DND-41 (cell line): Measurements from ENCODE around the gene SPI1.

Source experiments
- ATAC-seq: fragments of 200-7000 bp; cut with Tn5 transposase; 3 replicates; pipeline ENCODE4 v1.9.1; 2021; ENCODE audit warnings: low read depth; ENCODE audit not compliant: insufficient read depth
- DNase-seq: peaks from one replicate; pipeline ENCODE4 v3.0.0-alpha.2; 2020
- H2AFZ ChIP-seq: 2 replicates; pipeline ENCODE4 v1.6.0; 2012; ENCODE audit warnings: low read depth, low read length
- H3K27ac ChIP-seq: 2 replicates; pipeline ENCODE4 v1.5.1; 2012; ENCODE audit warnings: low read length, inconsistent platforms
- H3K27me3 ChIP-seq: fragments of 200-600 bp; sonication (generic); 2 replicates; pipeline ENCODE4 v1.6.0; 2012; ENCODE audit warnings: low read length, mild to moderate bottlenecking, inconsistent platforms; ENCODE audit not compliant: insufficient read depth, poor library complexity
- H3K36me3 ChIP-seq: 2 replicates; pipeline ENCODE4 v1.5.1; 2012; ENCODE audit warnings: low read length, inconsistent platforms; ENCODE audit not compliant: insufficient read depth
- H3K4me1 ChIP-seq: 2 replicates; pipeline ENCODE4 v1.5.1; 2012; ENCODE audit warnings: mild to moderate bottlenecking, low read length; ENCODE audit not compliant: insufficient read depth
- H3K4me2 ChIP-seq: 2 replicates; pipeline ENCODE4 v1.6.0; 2012; ENCODE audit warnings: mild to moderate bottlenecking, moderate library complexity, low read length, inconsistent platforms; ENCODE audit not compliant: insufficient read depth
- H3K4me3 ChIP-seq, 2 experiments: fragments of 200-600 bp in 1 of 2; shearing (Covaris generic) in 1 of 2; 2 replicates each; pipeline ENCODE4 v1.5.1; 2012 to 2016; ENCODE audit warnings: inconsistent platforms in 2 of 2, low read length in 2 of 2, mild to moderate bottlenecking in 2 of 2, low read depth in 1 of 2, moderate library complexity in 1 of 2
- H3K79me2 ChIP-seq: 2 replicates; pipeline ENCODE4 v1.6.0; 2012; ENCODE audit warnings: low read length, inconsistent platforms; ENCODE audit not compliant: insufficient read depth
- H3K9ac ChIP-seq: 2 replicates; pipeline ENCODE4 v1.6.0; 2012; ENCODE audit warnings: low read depth, mild to moderate bottlenecking, inconsistent platforms, low read length, moderate library complexity
- H3K9me3 ChIP-seq: 2 replicates; pipeline ENCODE4 v1.5.1; 2012; ENCODE audit warnings: low read length, moderate library complexity, mild to moderate bottlenecking, inconsistent platforms; ENCODE audit not compliant: insufficient read depth, severe bottlenecking
- H4K20me1 ChIP-seq: 2 replicates; pipeline ENCODE4 v1.6.0; 2012; ENCODE audit warnings: low read length; ENCODE audit not compliant: insufficient read depth
- CTCF ChIP-seq: IDR thresholded peaks from 2 replicates; pipeline ENCODE4 v1.5.1; 2012; ENCODE audit warnings: borderline replicate concordance, low read length, moderate library complexity, mild to moderate bottlenecking; ENCODE audit not compliant: poor library complexity, severe bottlenecking; ENCODE audit errors: extremely low read depth
- EZH2 ChIP-seq: IDR thresholded peaks from 3 replicates; pipeline ENCODE4 v1.6.1; 2012; ENCODE audit warnings: borderline replicate concordance, low read depth, mild to moderate bottlenecking, moderate library complexity, low read length, inconsistent platforms; ENCODE audit not compliant: severe bottlenecking

The SPI1 gene

GRCh38 chr11:47418454-47419259 lies 40.3 kb upstream of the SPI1 start:
- no peak overlapping the region for H2AFZ ChIP-seq
- ATAC-seq, result no peak; the same call in 2 of the 3 replicates
- TF ChIP-seq CTCF, result no peak
- no peak for TF ChIP-seq EZH2
- H3K27ac ChIP-seq, result no peak overlapping the region
- H3K4me3 ChIP-seq, result no peak overlapping the region
- H3K4me1 ChIP-seq, result peaks cover 6% of the 10 kb centered on the region
- H3K79me2 ChIP-seq, result peaks cover 11% of the 10 kb centered on the region
- H3K27me3 ChIP-seq, result no peaks in the 10 kb centered on the region
- no peak overlapping the region for H3K9ac ChIP-seq
- no peak for DNase-seq
- peaks cover 89% of the 10 kb centered on the region for H3K36me3 ChIP-seq
- peaks cover 7% of the 10 kb centered on the region; the same call in 1 of the 2 replicates for H4K20me1 ChIP-seq
- no peak overlapping the region for H3K4me2 ChIP-seq
- H3K9me3 ChIP-seq, result no peaks in the 10 kb centered on the region

GRCh38 chr11:47417712-47418111 lies 39.4 kb upstream of the SPI1 start:
- DNase-seq, result no peak
- Histone ChIP-seq H3K9me3 (no peaks in the 10 kb centered on the region), H3K27ac (no peak overlapping the region), H3K79me2 (peaks cover 5% of the 10 kb centered on the region; the same call in 1 of the 2 replicates), H3K9ac (no peak overlapping the region), H3K4me1 (peaks cover 2% of the 10 kb centered on the region), H4K20me1 (peaks cover 6% of the 10 kb centered on the region; the same call in 1 of the 2 replicates), H3K27me3 (no peaks in the 10 kb centered on the region), H3K36me3 (peaks cover 83% of the 10 kb centered on the region), H3K4me2 (no peak overlapping the region), H3K4me3 (no peak overlapping the region), H2AFZ (no peak overlapping the region)
- no peak for ATAC-seq
- no peak for TF ChIP-seq EZH2
- TF ChIP-seq CTCF, result no peak

- no peaks in the 10 kb centered on the region for H3K27me3 ChIP-seq
- no peaks in the 10 kb centered on the region for H3K9me3 ChIP-seq
- H3K4me2 ChIP-seq, result no peak overlapping the region
- H3K9ac ChIP-seq, result no peak overlapping the region
- H3K27ac ChIP-seq, result no peak overlapping the region
- H3K36me3 ChIP-seq, result peaks cover 72% of the 10 kb centered on the region
- TF ChIP-seq CTCF (no peak), EZH2 (no peak)
- no peak overlapping the region for H3K4me3 ChIP-seq
- ATAC-seq (peak; percentile 15), DNase-seq (no peak)
- H3K79me2 ChIP-seq, result no peaks in the 10 kb centered on the region
- no peaks in the 10 kb centered on the region for H3K4me1 ChIP-seq
- H4K20me1 ChIP-seq, result no peaks in the 10 kb centered on the region; the same call in 1 of the 2 replicates
- H2AFZ ChIP-seq, result no peak overlapping the region
Measured at GRCh38 chr11:47415949-47416472, 37.7 kb upstream of the SPI1 start.
